GM12892 (cell line): ENCODE data around the gene FITM1.

Source experiments
- POLR2A ChIP-seq: IDR thresholded peaks from 2 replicates; pipeline ENCODE4 v1.6.1; 2011; ENCODE audit warnings: low read depth, low read length, control low read depth
- POLR2AphosphoS5 ChIP-seq: IDR thresholded peaks from 2 replicates; pipeline ENCODE4 v1.6.1; 2011; ENCODE audit warnings: low read depth, low read length, control low read depth

- TF ChIP-seq POLR2AphosphoS5 (no peak), POLR2A (no peak)
Measured at GRCh38 chr14:24093207-24093900, 37.1 kb upstream of the FITM1 start.
